Gastrocnemius medialis (tissue), 4 donors: ENCODE results near the gene CRB2.

Experiments
- POLR2A ChIP-seq, 2 donors: fragments of 450-650 bp; IDR thresholded peaks; one replicate each; pipeline ENCODE4 v1.6.1; 2017; ENCODE audit warnings: antibody characterized with exemption in 2 of 2, mild to moderate bottlenecking in 2 of 2, moderate library complexity in 2 of 2
- TF ChIP-seq, protein P1 (sequence below), 5 experiments: fragments of 450-650 bp in 3 of 5; fragments of 200-600 bp in 2 of 5; sonication (generic) in 2 of 5; IDR thresholded peaks in 4 of 5; conservative IDR thresholded peaks in 1 of 5; 1 replicate in 4 of 5; 2 replicates in 1 of 5; pipeline ENCODE4 v1.5.1; 2016 to 2019; ENCODE audit warnings: antibody characterized with exemption in 5 of 5, mild to moderate bottlenecking in 3 of 5, moderate library complexity in 3 of 5

DNA sequence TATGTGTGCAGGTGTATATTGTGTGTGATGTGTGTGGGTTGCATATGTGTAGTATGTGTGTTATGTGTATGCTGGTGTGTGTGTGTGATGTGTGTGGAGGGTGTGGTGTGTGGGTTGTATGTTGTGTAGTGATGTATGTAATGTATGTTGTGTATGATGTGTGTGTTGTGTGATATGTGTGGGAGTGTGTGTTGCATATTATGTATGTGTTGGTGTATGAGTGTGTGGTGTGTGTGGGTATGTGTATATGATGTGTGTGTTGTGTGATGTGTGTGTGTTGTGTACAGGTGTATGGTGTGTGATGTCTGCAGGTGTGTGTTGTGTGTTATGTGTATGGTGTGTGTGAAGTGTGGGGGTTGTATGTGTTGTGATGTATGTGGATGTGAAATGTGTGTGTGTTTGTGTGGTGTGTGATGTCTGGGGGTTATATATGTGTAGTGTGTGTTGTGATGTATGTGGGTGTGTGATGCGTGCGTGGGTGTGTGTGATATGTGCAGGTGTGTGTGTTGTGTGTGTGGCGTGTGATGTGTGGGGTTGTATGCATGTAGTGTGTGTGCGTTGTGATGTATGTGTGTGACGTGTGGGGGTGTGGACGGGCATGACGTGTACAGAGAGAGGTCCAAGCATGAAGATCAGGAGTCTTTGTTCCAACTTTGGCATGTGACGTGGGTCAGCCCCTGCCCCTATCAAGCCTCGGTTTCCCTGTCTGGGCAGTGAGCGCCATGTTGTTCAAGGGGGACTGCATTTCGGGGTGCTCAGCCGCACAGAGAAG, 8.5 kb upstream of the CRB2 start:
- TF ChIP-seq, protein P1, sequence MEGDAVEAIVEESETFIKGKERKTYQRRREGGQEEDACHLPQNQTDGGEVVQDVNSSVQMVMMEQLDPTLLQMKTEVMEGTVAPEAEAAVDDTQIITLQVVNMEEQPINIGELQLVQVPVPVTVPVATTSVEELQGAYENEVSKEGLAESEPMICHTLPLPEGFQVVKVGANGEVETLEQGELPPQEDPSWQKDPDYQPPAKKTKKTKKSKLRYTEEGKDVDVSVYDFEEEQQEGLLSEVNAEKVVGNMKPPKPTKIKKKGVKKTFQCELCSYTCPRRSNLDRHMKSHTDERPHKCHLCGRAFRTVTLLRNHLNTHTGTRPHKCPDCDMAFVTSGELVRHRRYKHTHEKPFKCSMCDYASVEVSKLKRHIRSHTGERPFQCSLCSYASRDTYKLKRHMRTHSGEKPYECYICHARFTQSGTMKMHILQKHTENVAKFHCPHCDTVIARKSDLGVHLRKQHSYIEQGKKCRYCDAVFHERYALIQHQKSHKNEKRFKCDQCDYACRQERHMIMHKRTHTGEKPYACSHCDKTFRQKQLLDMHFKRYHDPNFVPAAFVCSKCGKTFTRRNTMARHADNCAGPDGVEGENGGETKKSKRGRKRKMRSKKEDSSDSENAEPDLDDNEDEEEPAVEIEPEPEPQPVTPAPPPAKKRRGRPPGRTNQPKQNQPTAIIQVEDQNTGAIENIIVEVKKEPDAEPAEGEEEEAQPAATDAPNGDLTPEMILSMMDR (IDR thresholded peaks at IDR 0.05 in 4 of 5, conservative IDR thresholded peaks at IDR 0.05 in 1 of 5), result no peak
- TF ChIP-seq POLR2A (IDR thresholded peaks at IDR 0.05), result no peak
